ENCODE measurements around the gene S100A4.

The S100A4 gene

DNA sequence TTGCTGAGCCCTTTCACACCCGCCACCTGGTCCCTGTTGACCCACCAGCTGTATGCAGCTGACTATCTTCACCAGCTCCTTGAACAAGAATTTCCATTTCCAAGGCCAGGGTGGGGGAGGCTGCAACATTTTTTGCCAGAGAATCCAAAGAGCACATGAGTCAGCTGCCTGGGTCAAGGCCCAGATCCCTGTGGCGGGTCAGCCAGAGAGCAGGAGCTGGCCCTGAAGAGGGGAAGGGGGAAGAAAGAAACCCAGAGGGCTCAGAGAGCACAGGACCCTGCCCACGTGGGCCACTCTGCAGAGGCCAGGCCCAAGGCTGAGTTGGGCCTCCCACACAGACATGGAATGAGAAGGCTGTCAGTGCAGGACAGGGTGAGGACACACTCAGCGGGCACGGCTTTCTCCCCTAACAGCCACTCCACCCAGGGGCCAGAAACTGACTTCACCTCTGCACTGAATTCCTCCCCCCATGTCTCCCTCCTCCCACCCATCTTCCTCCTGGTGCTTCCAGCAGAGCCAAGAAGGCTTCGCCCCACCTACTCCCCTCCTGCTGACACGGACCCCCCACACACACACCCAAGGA is 38.7 kb downstream of the S100A4 start:
- no peaks in the 10 kb centered on the region for H3K9me3 Mint-ChIP-seq
- H3K4me1 Mint-ChIP-seq, result peaks cover 6% of the 10 kb centered on the region
- H3K4me3 Mint-ChIP-seq, result no peak overlapping the region
- H3K27ac Mint-ChIP-seq, result no peak overlapping the region
- H3K36me3 Mint-ChIP-seq, result no peaks in the 10 kb centered on the region
- no peak for DNase-seq (ENCODE audit: low spot score in 2 of 2)
- H3K27me3 Mint-ChIP-seq, result peaks cover 2% of the 10 kb centered on the region
- no peak for ATAC-seq (ENCODE audit: low read depth)

DNA sequence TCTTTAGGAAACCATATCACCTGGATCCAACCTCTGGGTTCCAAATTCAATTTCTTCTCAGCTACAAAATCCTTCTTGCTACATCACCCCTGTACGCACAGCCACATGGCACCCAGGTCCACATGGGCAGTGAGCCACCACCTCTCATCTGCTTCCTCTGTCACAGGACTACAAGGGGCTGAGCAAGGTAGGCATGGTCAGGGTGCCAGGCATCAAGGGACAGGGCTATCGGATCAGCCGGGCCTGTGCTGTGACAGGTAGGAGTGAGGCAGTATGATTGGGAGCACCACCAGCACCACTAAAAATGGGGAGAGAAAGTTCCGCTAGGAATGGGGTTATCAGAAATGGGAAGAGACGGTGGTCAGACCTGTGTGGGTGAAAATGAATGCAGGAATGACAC is 39.2 kb downstream of the S100A4 start:
- Mint-ChIP-seq H3K36me3 (no peaks in the 10 kb centered on the region), H3K27ac (no peak overlapping the region), H3K27me3 (peaks cover 3% of the 10 kb centered on the region), H3K4me3 (no peak overlapping the region), H3K9me3 (no peaks in the 10 kb centered on the region), H3K4me1 (peaks cover 6% of the 10 kb centered on the region)
- DNase-seq (ENCODE audit: low spot score in 2 of 2) (no peak), ATAC-seq (ENCODE audit: low read depth) (no peak)

DNA sequence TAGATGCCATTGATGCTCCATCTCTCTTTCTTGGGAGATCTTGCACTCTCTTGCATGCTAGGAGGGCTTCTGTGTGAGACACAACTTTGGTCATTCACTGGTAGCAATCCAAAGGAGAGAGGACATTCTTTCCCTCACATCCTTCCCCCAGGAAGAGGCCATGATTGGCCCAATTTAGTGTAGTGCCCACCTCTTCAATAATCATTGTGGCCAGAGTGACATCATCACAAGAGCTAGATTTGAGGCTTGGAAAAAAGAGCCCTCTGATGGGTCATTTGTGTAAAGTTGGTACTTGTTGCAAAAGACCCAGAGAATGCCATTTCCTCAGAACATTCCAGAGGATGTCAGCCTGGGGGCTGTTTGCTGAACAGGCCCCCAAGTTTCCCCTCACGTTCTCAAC is 40.0 kb downstream of the S100A4 start:
- Mint-ChIP-seq H3K4me1 (peaks cover under 1% of the 10 kb centered on the region), H3K36me3 (no peaks in the 10 kb centered on the region), H3K27ac (no peak overlapping the region), H3K9me3 (no peaks in the 10 kb centered on the region), H3K4me3 (no peak overlapping the region), H3K27me3 (peaks cover 3% of the 10 kb centered on the region)
- DNase-seq (ENCODE audit: low spot score in 2 of 2), result no peak
- no peak for ATAC-seq (ENCODE audit: low read depth)

DNA sequence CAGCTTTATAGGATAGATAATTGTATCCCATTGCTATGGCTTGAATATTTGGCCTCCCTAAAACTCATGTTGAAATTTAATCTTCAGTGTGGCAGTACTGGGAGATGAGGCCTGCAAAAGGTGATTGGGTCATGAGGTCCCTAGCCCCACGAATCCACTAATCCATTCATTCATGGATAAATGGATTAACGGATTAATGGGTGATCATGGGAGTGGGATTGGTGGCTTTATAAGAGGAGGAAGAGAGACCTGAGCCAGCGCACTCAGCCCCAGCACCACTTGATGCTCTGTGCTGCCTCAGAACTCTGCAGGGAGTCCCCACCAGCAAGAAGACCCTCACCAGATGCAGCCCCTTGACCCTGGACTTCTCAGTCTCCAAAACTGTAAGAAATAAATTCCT is 41.8 kb downstream of the S100A4 start:
- Mint-ChIP-seq H3K27me3 (peaks cover 8% of the 10 kb centered on the region), H3K4me3 (no peak overlapping the region), H3K9me3 (no peaks in the 10 kb centered on the region), H3K4me1 (no peaks in the 10 kb centered on the region), H3K27ac (no peak overlapping the region), H3K36me3 (no peaks in the 10 kb centered on the region)
- no peak for ATAC-seq (ENCODE audit: low read depth)
- no peak for DNase-seq (ENCODE audit: low spot score in 2 of 2)

DNA sequence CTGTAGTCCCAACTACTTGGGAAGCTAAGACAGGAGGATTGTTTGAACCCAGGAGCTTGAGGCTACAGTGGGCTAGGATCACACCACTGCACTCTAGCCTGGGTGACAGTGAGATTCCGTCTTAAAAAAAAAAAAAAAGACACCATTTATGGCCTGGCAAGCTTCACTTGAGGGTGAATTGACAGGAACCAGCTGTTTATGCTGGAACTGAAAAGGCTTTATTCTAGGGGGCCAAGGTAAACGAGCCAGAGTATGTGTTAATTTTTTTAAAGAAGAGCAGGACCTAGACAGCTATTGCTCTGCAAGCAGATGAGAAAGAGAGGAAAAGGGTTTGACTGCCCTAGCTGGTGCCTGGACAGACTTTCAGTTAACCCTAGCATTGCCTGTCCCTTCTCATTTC is 46.9 kb downstream of the S100A4 start:
- Mint-ChIP-seq H3K27ac (no peak overlapping the region), H3K4me3 (no peak overlapping the region), H3K9me3 (no peaks in the 10 kb centered on the region), H3K36me3 (no peaks in the 10 kb centered on the region), H3K27me3 (peaks cover 12% of the 10 kb centered on the region), H3K4me1 (peaks cover 9% of the 10 kb centered on the region)
- ATAC-seq (ENCODE audit: low read depth), result no peak
- no peak for DNase-seq (ENCODE audit: low spot score in 2 of 2)

DNA sequence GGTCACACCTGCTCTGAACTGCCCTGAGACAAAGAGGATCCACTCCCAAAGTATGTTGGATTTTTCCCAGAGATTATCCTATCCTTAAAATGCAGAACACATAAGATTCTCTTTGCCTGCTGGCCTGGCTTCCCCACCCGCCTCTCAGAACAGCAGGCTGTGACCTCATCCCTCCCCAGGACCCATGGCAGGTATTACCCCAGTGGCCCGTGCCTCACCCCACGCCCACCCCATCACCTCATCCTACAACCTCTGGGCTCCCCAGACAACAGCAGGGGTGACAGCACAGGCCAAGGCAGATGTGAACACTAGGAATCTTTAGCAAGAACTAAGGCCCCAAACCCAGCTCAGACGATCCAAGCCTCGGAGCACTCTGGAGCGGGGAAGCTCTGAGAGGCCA is 50.1 kb downstream of the S100A4 start:
- Mint-ChIP-seq H3K27ac (peak overlapping the region; percentile 24), H3K27me3 (peaks cover 15% of the 10 kb centered on the region), H3K4me1 (peaks cover 14% of the 10 kb centered on the region), H3K4me3 (no peak overlapping the region), H3K36me3 (no peaks in the 10 kb centered on the region), H3K9me3 (no peaks in the 10 kb centered on the region)
- ATAC-seq (ENCODE audit: low read depth) (no peak), DNase-seq (ENCODE audit: low spot score in 2 of 2) (no peak)

DNA sequence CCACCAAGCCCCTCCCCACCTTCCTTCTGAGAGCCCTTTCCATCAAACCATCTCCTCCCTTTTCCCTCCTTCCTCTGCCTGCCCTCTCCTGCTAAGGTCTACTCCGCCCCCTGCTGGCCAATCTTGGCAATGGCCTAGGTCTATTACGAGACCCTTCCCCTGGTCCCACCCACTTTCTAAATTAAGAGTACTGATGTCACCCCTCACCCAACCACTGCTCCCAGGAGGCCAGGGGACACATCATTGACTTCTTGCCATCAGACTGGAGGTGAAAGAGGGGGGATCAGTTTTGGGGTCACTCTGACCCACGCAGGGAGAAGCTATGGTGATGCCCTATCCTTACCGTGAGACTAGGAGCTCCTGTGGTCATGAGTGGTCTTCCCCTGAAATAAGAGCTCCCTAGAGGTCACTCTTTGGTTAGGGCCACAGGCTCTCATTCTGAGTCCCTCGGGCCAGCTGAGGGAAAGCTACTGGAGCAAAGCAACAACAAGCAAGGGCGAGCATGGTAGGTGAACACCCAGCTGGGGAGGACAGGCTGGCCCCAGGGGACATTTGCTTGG is 50.5 kb downstream of the S100A4 start:
- Mint-ChIP-seq H3K4me1 (peaks cover 14% of the 10 kb centered on the region), H3K4me3 (no peak overlapping the region), H3K27ac (peak overlapping the region; percentile 24), H3K9me3 (no peaks in the 10 kb centered on the region), H3K27me3 (peaks cover 14% of the 10 kb centered on the region), H3K36me3 (no peaks in the 10 kb centered on the region)
- DNase-seq (ENCODE audit: low spot score in 2 of 2) (peak; percentile 69 to 83), ATAC-seq (ENCODE audit: low read depth) (peak; percentile 80)

Measured in memory B cell (primary cell).